Keratinocyte (primary cell): ENCODE data around the gene TRIM59. TPM values are rescaled to one million over a fixed set of nuclear protein-coding genes. Genes with fewer than 3 reads are reported as not detected.

Source experiments
- DNase-seq: peaks from one replicate; pipeline ENCODE4 v3.0.0-alpha.2; 2011; ENCODE audit warnings: low read depth, missing footprints, low spot score
- FAIRE-seq: peaks from 2 replicates; lab custom pipeline; 2011; peaks lifted over from hg19 to GRCh38; lab: Jason Lieb, UNC
- H2AFZ ChIP-seq: 2 replicates; pipeline ENCODE4 v1.6.0; 2012; ENCODE audit warnings: low read length, control low read depth, inconsistent platforms; ENCODE audit not compliant: control insufficient read depth
- H3K27ac ChIP-seq: 2 replicates; pipeline ENCODE4 v1.5.1; 2011; ENCODE audit warnings: low read length; ENCODE audit not compliant: control insufficient read depth, insufficient read depth
- H3K27me3 ChIP-seq: 3 replicates; pipeline ENCODE4 v1.6.0; 2011; ENCODE audit warnings: low read length; ENCODE audit not compliant: control insufficient read depth, insufficient read depth; ENCODE audit errors: extremely low read depth
- H3K36me3 ChIP-seq, 2 experiments: 2 replicates in 1 of 2; 3 replicates in 1 of 2; pipeline ENCODE4 v1.5.1; 2011; ENCODE audit warnings: low read length in 2 of 2, mild to moderate bottlenecking in 1 of 2; ENCODE audit not compliant: control insufficient read depth in 2 of 2, insufficient read depth in 2 of 2; ENCODE audit errors: extremely low read depth in 1 of 2
- H3K4me1 ChIP-seq: 3 replicates; pipeline ENCODE4 v1.5.1; 2011; ENCODE audit warnings: low read length; ENCODE audit not compliant: control insufficient read depth, insufficient read depth; ENCODE audit errors: extremely low read depth
- H3K4me2 ChIP-seq: 3 replicates; pipeline ENCODE4 v1.6.0; 2011; ENCODE audit warnings: low read depth, low read length; ENCODE audit not compliant: control insufficient read depth, insufficient read depth; ENCODE audit errors: extremely low read depth
- H3K4me3 ChIP-seq, 3 experiments: fragments of 200-600 bp in 1 of 3; sonication (generic) in 1 of 3; 2 replicates in 2 of 3; 3 replicates in 1 of 3; pipeline ENCODE4 v1.5.1; 2011 to 2016; ENCODE audit warnings: low read length in 3 of 3, mild to moderate bottlenecking in 3 of 3, control low read depth in 2 of 3, inconsistent platforms in 1 of 3, low read depth in 1 of 3, mixed read lengths in 1 of 3, mixed run types in 1 of 3, moderate library complexity in 1 of 3; ENCODE audit not compliant: control insufficient read depth in 2 of 3, insufficient read depth in 2 of 3; ENCODE audit errors: extremely low read depth in 1 of 3
- H3K79me2 ChIP-seq: 2 replicates; pipeline ENCODE4 v1.6.0; 2012; ENCODE audit warnings: low read length; ENCODE audit not compliant: control insufficient read depth, insufficient read depth
- H3K9ac ChIP-seq: 3 replicates; pipeline ENCODE4 v1.6.0; 2011; ENCODE audit warnings: low read length; ENCODE audit not compliant: control insufficient read depth, insufficient read depth; ENCODE audit errors: extremely low read depth
- H3K9me1 ChIP-seq: 3 replicates; pipeline ENCODE4 v1.6.0; 2011; ENCODE audit warnings: low read length; ENCODE audit not compliant: control insufficient read depth, insufficient read depth; ENCODE audit errors: extremely low read depth
- H3K9me3 ChIP-seq: 2 replicates; pipeline ENCODE4 v1.5.1; 2012; ENCODE audit warnings: low read depth, low read length; ENCODE audit not compliant: control insufficient read depth
- H4K20me1 ChIP-seq: 3 replicates; pipeline ENCODE4 v1.6.0; 2011; ENCODE audit warnings: low read length; ENCODE audit not compliant: control insufficient read depth, insufficient read depth; ENCODE audit errors: extremely low read depth
- EZH2 ChIP-seq: IDR thresholded peaks from one replicate; pipeline ENCODE4 v1.6.1; 2012; ENCODE audit warnings: inconsistent platforms, mild to moderate bottlenecking, low read length, moderate library complexity
- dilution Hi-C: fragments of 300-500 bp; cut with MboI; formaldehyde crosslinking; loops from one replicate; pipeline ENCODE4 v1.7.0; 2020; ENCODE audit warnings: low sequenced_read_pairs; ENCODE audit not compliant: extremely low pct_ligation_motif_present
- polyA plus RNA-seq, 5 experiments: library from polyadenylated mRNA; depleted of rRNA in 3 of 5; stranded (reverse) in 3 of 5; stranded (forward) in 1 of 5; unstranded in 1 of 5; fragments of >200 nt; gene quantifications; 1 replicate in 1 of 5; 2 replicates in 3 of 5; 3 replicates in 1 of 5; pipeline versions ENCODE4 v1.2.1 to v1.2.3, GENCODE V29; 2011 to 2012; ENCODE audit warnings: missing spikeins in 2 of 5, low read depth in 1 of 5, low replicate concordance in 1 of 5
- TF ChIP-seq, protein P1 (sequence below), 3 experiments: IDR thresholded peaks in 1 of 3; conservative IDR thresholded peaks in 1 of 3; optimal IDR thresholded peaks in 1 of 3; 2 replicates in 2 of 3; 3 replicates in 1 of 3; pipeline versions ENCODE3 to v1.5.1; 2011; ENCODE audit warnings: low read length in 3 of 3, mild to moderate bottlenecking in 3 of 3, moderate library complexity in 2 of 3, control low read depth in 1 of 3, inconsistent platforms in 1 of 3; ENCODE audit not compliant: insufficient read depth in 2 of 3; ENCODE audit errors: extremely low read depth in 1 of 3

Gene TRIM59
- polyA plus RNA-seq, 1 donor (not counting 4 experiments of a cell fraction or from before 2014, with no cell fraction given), result 8.0 TPM

GRCh38 chr3:160480931-160481330, 31.3 kb upstream of the TRIM59 start:
- Histone ChIP-seq H3K36me3 (peaks cover 0 to 1% of the 10 kb centered on the region in 2 experiments), H3K4me3 (no peak overlapping the region), H3K9me1 (no peaks in the 10 kb centered on the region), H3K79me2 (no peaks in the 10 kb centered on the region), H3K4me1 (no peaks in the 10 kb centered on the region), H3K4me2 (no peak overlapping the region), H3K9ac (no peak overlapping the region), H4K20me1 (no peaks in the 10 kb centered on the region), H3K27me3 (no peaks in the 10 kb centered on the region), H3K27ac (no peak overlapping the region), H3K9me3 (no peaks in the 10 kb centered on the region), H2AFZ (no peak overlapping the region)
- dilution Hi-C loops, result no loop called here
- FAIRE-seq, result no peak
- no peak for DNase-seq
- no peak for TF ChIP-seq EZH2
- TF ChIP-seq, protein P1, sequence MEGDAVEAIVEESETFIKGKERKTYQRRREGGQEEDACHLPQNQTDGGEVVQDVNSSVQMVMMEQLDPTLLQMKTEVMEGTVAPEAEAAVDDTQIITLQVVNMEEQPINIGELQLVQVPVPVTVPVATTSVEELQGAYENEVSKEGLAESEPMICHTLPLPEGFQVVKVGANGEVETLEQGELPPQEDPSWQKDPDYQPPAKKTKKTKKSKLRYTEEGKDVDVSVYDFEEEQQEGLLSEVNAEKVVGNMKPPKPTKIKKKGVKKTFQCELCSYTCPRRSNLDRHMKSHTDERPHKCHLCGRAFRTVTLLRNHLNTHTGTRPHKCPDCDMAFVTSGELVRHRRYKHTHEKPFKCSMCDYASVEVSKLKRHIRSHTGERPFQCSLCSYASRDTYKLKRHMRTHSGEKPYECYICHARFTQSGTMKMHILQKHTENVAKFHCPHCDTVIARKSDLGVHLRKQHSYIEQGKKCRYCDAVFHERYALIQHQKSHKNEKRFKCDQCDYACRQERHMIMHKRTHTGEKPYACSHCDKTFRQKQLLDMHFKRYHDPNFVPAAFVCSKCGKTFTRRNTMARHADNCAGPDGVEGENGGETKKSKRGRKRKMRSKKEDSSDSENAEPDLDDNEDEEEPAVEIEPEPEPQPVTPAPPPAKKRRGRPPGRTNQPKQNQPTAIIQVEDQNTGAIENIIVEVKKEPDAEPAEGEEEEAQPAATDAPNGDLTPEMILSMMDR (optimal IDR thresholded peaks at IDR 0.05 in 1 of 3, IDR thresholded peaks at IDR 0.05 in 1 of 3, conservative IDR thresholded peaks at IDR 0.05 in 1 of 3; ENCODE audit: extremely low read depth in 1 of 3, insufficient read depth in 2 of 3, low read length in 3 of 3), result no peak

- TF ChIP-seq, protein P1 (optimal IDR thresholded peaks at IDR 0.05 in 1 of 3, IDR thresholded peaks at IDR 0.05 in 1 of 3, conservative IDR thresholded peaks at IDR 0.05 in 1 of 3; ENCODE audit: extremely low read depth in 1 of 3, insufficient read depth in 2 of 3, low read length in 3 of 3), result no peak
- TF ChIP-seq EZH2, result no peak
- no peaks in the 10 kb centered on the region for H3K9me3 ChIP-seq
- no peak overlapping the region for H3K27ac ChIP-seq
- peaks cover 0 to 1% of the 10 kb centered on the region in 2 experiments for H3K36me3 ChIP-seq
- H3K4me2 ChIP-seq, result no peak overlapping the region
- H3K4me1 ChIP-seq, result peaks cover 7% of the 10 kb centered on the region
- dilution Hi-C loops, result no loop called here
- no peak overlapping the region for H3K9ac ChIP-seq
- H3K9me1 ChIP-seq, result peaks cover 2% of the 10 kb centered on the region
- no peaks in the 10 kb centered on the region for H4K20me1 ChIP-seq
- DNase-seq (no peak), FAIRE-seq (no peak)
- H3K27me3 ChIP-seq, result no peaks in the 10 kb centered on the region
- H2AFZ ChIP-seq, result no peak overlapping the region
- H3K79me2 ChIP-seq, result no peaks in the 10 kb centered on the region
- no peak overlapping the region for H3K4me3 ChIP-seq
These were observed 29.8 kb upstream of the TRIM59 start for GRCh38 chr3:160479376-160479775.
